D721Med (cell line): ENCODE measurements around the gene PLCB4.

Experiments
- DNase-seq: peaks from one replicate; pipeline ENCODE4 v3.0.0; 2011; ENCODE audit warnings: low spot score; ENCODE audit not compliant: insufficient read length
- FAIRE-seq: peaks from 2 replicates; lab custom pipeline; 2011; peaks lifted over from hg19 to GRCh38; lab: Jason Lieb, UNC
- CTCF ChIP-seq: IDR thresholded peaks from 2 replicates; pipeline ENCODE4 v1.5.1; 2012; ENCODE audit warnings: mild to moderate bottlenecking, control low read depth; ENCODE audit not compliant: insufficient read depth; ENCODE audit errors: missing control alignments

PLCB4 gene

GRCh38 chr20:9331707-9332435 is 263.0 kb downstream of the PLCB4 start:
- no peak for DNase-seq
- no peak for TF ChIP-seq CTCF
- no peak for FAIRE-seq

- TF ChIP-seq CTCF: no peak
- DNase-seq (no peak), FAIRE-seq (no peak)
Observed at GRCh38 chr20:9332791-9333479, 264.0 kb downstream of the PLCB4 start.

- FAIRE-seq (no peak), DNase-seq (no peak)
- no peak for TF ChIP-seq CTCF
Observed at GRCh38 chr20:9334866-9335265, 266.0 kb downstream of the PLCB4 start.

GRCh38 chr20:9338101-9338500 is 269.2 kb downstream of the PLCB4 start:
- FAIRE-seq: no peak
- DNase-seq: no peak
- no peak for TF ChIP-seq CTCF

GRCh38 chr20:9339708-9340107 is 270.8 kb downstream of the PLCB4 start:
- TF ChIP-seq CTCF: no peak
- no peak for DNase-seq
- no peak for FAIRE-seq

GRCh38 chr20:9342651-9343050 is 273.8 kb downstream of the PLCB4 start:
- FAIRE-seq (no peak), DNase-seq (no peak)
- no peak for TF ChIP-seq CTCF
